Nephron (organoid): ENCODE measurements around the gene NEDD4L.

Source experiments
- H3K27ac Mint-ChIP-seq, 3 experiments: 2 replicates each; pipeline ENCODE4 v1.8.0; 2020; ENCODE audit warnings: mixed read lengths in 3 of 3, mild to moderate bottlenecking in 2 of 3, moderate library complexity in 1 of 3
- H3K27me3 Mint-ChIP-seq: 2 replicates; pipeline ENCODE4 v1.8.0; 2021; ENCODE audit warnings: low read depth, mild to moderate bottlenecking, moderate library complexity, mixed read lengths
- H3K36me3 Mint-ChIP-seq: 2 replicates; pipeline ENCODE4 v1.8.0; 2020; ENCODE audit warnings: low read depth, mixed read lengths
- H3K4me1 Mint-ChIP-seq: 2 replicates; pipeline ENCODE4 v1.8.0; 2020; ENCODE audit warnings: mixed read lengths
- H3K4me3 Mint-ChIP-seq, 3 experiments: 2 replicates each; pipeline ENCODE4 v1.8.0; 2020; ENCODE audit warnings: mild to moderate bottlenecking in 3 of 3, mixed read lengths in 3 of 3, moderate library complexity in 2 of 3
- H3K9me3 Mint-ChIP-seq: 2 replicates; pipeline ENCODE4 v1.8.0; 2020; ENCODE audit warnings: mixed read lengths
- CTCF ChIP-seq, 3 experiments: fragments of 200-600 bp; sonication (generic); IDR thresholded peaks; one replicate each; pipeline ENCODE4 v1.5.0; 2021; ENCODE audit warnings: antibody characterized with exemption in 3 of 3; ENCODE audit not compliant: unreplicated experiment in 3 of 3

NEDD4L gene

GRCh38 chr18:58447402-58448095, 403.5 kb downstream of the NEDD4L start:
- Mint-ChIP-seq H3K27ac (peak overlapping the region; percentile 54 to 93 (median 80)), H3K4me1 (peaks cover 23% of the 10 kb centered on the region), H3K4me3 (peak overlapping the region in 1 of 3 experiments; percentile 6), H3K27me3 (no peaks in the 10 kb centered on the region), H3K9me3 (peaks cover 2% of the 10 kb centered on the region), H3K36me3 (no peaks in the 10 kb centered on the region)
- no peak for TF ChIP-seq CTCF (IDR thresholded peaks at IDR 0.05; ENCODE audit: unreplicated experiment in 3 of 3)

- peaks cover 4% of the 10 kb centered on the region for H3K27me3 Mint-ChIP-seq
- no peaks in the 10 kb centered on the region for H3K36me3 Mint-ChIP-seq
- H3K9me3 Mint-ChIP-seq: peaks cover 2% of the 10 kb centered on the region
- H3K4me1 Mint-ChIP-seq: peaks cover 18% of the 10 kb centered on the region
- H3K27ac Mint-ChIP-seq: peak overlapping the region in 1 of 3 experiments; percentile 46
- TF ChIP-seq CTCF (IDR thresholded peaks at IDR 0.05; ENCODE audit: unreplicated experiment in 3 of 3): no peak
- no peak overlapping the region for H3K4me3 Mint-ChIP-seq
Observed at GRCh38 chr18:58449464-58449863, 405.4 kb downstream of the NEDD4L start.
